ENCODE data around the gene TLK1.

TLK1 gene

DNA sequence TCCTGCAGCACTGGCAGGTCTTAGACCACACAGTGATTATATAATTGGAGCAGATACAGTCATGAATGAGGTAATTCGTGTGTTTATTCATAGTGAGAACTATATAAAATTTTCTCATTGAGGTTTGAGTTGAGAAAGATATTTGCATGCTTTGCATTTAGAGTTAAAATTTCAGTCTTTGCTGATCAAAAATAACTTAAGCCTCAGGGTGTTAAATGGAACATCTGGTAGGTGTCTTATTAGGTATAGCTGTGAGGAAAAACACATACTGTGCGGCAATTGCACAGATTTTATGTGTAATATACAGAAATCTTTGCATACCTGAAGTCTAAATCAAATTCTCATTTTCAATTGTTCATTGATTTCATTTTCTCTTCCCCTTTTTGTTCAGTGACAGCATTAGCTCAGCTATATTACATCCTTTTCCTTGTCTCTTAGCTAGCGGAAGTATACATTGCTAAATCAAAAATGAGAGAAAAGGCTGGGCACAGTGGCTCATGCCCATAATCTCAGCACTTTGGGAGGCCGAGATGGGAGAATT, 210.4 kb downstream of the TLK1 start:
- DNase-seq: no peak

DNA sequence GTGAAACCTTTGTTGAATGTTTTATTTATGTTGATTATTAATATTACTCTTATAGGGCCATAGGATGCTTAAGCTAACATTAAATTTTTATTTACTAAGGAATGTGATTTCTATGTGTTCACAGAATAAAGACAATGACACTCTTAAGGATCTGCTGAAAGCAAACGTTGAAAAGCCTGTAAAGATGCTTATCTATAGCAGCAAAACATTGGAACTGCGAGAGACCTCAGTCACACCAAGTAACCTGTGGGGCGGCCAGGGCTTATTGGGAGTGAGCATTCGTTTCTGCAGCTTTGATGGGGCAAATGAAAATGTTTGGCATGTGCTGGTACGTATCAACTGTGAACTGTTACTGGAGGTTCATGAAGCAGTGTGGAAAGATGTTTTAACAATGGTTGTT, 211.3 kb downstream of the TLK1 start:
- DNase-seq: no peak

DNA sequence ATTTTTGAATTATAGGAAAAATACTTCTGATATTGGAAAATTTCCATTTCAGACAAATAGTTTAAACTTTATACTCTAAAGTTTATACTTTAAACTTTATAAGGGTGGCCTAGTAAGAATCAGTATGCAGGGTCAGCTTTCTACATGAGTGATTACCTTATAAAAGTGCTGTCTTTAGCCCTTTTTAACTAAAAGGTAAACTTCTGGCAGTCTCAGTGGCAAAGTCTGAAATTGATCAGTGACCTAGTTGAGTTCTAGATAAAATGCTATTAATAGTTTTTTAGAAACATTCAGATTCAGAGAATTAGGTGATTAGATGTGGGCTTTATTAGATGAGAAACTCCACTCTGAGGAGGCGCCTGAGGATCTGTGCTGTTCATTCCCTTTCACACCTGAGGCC, 216.1 kb downstream of the TLK1 start:
- DNase-seq: no peak

DNA sequence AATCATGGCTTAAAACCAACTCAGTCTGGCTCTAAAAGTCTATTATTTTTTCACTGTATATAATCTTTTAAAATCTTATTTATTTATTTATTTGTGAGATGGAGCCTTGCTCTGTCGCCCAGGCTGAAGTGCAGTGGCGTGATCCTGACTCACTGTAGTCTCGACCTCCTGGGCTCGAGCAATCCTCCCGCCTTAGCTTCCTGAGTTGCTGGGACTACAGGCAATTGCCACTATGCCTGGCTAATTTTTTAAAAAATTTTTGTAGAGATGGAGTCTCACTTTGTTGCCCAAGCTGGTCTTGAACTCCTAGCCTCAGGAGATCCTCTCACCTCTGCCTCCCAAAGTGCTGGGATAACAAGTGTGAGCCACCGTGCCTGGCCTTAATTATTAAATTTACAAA, 217.1 kb downstream of the TLK1 start:
- no peak for DNase-seq

DNA sequence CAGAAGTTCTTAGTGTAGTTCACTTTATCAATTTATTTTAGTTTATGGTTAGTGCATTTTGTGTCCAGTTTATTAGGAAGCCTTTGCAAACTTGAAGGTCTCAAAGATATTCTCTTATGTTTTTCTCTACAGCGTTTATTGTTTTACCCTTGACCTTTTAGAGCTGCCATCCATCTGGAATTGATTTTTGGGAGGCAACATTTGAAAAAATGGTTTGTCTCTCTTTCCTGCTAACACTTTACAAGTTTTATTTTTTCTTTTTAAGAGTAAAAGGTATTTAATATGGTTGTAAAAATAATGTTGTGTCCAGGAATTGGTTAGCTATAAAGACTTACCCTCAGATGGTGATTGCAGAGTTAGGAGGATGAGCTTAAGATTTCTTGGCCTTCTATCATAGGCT, 217.7 kb downstream of the TLK1 start:
- DNase-seq: no peak

DNA sequence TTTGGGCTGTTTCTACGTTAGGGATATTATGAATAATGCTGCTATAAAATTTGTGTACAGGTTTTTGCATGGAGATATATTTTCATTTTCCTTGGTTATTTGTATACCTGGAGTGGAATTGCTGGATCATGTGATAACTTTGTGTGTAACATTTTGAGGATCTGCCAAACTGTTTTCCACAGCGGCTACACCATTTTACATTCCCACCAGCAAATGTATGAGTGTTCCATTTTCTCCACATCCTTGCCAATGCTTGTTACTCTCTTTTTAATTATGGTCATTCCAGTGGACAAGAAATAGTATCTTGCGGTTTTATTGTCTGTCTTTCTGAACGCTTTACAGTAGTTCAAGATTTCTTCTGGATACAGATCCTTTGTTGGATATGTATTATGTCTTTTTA, 218.1 kb downstream of the TLK1 start:
- no peak for DNase-seq
